HS-27A (cell line): ENCODE results near the gene VPS36.
A peak's percentile ranks its signal among the peaks of the same experiment; 100 is the strongest.
"Not testable (repeated sequence)": the region's sequence is repeated elsewhere in the genome, so short reads cannot be mapped to it uniquely, and the experiment has no call there.

Experiments
- DNase-seq: peaks from one replicate; pipeline ENCODE4 v3.0.0-alpha.2; 2012; ENCODE audit warnings: low read depth, missing footprints

Gene VPS36

DNA sequence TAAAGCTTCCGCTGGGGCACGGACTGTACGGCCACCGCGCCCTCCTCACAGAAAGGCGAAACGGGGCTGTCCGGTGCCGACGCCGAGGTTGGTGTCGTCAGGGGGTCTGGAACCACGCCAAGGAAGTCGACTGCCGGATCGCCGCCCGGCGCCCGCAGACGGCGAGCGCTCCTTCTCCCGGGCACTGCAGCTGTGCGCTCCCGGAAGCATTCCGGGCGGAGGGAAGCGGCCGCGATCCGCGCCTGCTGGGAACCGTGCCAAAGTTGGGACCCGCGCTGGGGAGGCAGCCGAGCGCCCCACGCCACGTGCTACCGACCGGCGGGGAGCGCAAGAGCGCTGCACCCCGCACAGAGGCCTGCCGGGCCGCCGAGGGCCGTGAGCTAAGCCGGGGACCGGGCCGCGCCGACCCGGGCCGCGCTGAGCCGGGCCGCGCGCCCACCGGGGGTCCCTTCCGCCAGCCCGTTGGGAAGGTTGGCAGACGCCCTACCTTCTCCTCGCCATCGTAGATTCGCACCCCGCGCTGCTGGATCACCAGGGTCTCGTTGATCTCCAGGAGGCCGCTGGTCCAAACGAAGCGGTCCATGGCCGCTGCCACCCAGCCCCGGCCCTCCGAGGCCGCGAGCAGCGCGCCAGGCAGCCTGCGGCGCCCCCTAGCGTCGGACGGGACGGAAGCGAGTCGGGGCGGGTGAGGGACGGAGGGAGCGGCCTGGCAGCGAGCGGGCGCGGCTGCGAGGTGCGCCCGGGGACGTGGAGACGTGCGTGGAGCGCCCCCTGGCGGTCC lies at the start of gene VPS36:
VPS36 (minus strand) TSS at position 623 of the 781 bp plus-strand sequence; CDS start at position 583, 40 bp downstream.
- peak; percentile 61 for DNase-seq

DNA sequence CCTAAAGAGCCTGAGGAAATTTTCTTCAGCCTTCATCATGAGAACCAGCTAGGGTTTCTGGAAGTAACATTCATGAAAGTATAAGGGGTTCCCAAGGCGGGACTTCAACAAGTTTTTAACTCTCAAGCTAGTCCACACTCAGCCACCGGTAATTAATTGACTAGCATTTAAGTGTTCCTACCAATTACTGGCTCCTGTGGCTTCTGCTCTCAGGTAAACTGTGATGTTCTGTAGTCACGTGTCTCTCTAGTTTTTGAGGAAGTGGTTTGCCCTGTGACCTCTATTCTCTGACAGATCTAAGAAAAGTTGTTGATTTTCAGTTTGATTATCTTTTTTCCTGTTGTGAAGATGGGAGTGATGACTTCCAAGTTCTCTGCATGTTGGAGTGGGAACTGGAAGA lies 47.5 kb upstream of the VPS36 start:
- not testable (repeated sequence) for DNase-seq

- not testable (repeated sequence) for DNase-seq
Measured at GRCh38 chr13:52494241-52494640, 43.8 kb upstream of the VPS36 start.

DNA sequence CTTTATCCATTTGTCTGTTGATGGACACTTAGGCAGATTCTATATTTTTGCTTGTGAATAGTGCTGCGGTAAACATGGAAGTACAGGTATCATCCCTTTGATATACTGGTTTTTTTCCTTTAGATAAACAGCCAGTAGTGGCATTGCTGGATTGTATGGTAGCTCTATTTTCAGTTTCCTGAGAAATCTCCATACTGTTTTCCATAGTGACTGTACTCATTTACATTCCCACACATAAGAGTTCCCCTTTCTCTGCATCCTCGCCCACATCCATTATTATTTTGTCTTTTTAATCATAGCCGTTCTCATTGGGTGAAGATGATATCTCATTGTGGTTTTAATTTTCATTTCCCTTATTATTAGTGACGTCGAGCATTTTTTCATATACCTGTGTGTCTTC lies 40.6 kb upstream of the VPS36 start:
- DNase-seq = not testable (repeated sequence)

DNA sequence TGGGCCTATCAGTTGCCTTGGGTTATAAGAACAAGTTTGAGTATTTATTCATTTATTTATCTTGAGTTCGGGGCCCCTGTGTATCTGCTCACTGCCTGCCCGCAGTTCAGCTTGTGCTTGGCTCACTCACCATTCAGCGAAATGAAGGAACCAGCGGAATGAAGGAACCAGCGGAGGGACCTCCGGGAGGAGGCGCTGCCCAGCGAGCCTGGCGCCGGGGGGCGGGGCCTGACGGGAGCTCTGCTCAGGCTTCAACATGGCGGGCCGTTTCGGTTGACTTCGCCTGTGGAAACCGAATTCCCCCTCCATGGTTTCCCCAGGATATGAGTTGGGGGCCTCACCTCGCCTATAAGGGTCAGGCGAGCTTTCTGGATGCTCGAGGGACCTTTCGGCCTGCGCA lies 38.3 kb upstream of the VPS36 start:
- DNase-seq = not testable (repeated sequence)

DNA sequence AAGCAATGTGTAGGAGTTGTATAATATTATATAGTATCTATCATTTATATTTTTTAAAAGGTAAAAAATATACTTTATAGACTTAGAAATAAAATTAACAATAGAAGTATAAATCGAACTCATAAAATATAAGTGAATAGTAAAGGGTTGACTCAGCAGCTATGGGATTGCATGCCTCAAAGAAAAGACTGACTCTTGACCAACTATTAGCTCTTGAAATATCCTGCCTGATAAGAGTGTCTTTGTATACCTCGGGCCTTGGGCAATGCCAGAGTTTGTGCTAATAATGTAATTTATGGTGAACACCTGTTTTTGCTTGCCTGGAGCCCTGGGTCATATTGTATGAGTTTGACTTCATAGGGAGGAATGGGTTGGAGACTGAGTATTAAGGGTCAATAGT lies 36.6 kb upstream of the VPS36 start:
- DNase-seq = not testable (repeated sequence)

GRCh38 chr13:52480677-52481428 lies 30.4 kb upstream of the VPS36 start:
- not testable (repeated sequence) for DNase-seq

DNA sequence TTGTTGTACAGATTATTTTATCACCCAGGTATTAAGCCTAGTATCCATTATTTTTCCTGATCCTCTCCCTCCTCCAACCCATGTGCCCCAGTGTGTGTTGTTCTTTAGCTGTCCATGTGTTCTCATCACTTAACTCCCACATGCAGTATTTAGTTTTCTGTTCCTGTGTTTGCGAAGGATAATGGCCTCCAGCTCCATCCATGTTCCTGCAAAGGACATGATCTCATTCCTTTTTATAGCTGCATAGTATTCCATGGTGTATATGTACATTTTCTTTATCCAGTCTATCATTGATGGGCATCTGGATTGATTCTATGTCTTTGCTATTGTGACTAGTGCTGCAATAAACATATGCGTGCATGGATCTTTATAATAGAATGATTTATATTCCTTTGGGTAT lies 18.1 kb upstream of the VPS36 start:
- not testable (repeated sequence) for DNase-seq

GRCh38 chr13:52463526-52463925 lies 13.1 kb upstream of the VPS36 start:
- no peak for DNase-seq

- no peak for DNase-seq
Measured at GRCh38 chr13:52461265-52461664, 10.8 kb upstream of the VPS36 start.

DNA sequence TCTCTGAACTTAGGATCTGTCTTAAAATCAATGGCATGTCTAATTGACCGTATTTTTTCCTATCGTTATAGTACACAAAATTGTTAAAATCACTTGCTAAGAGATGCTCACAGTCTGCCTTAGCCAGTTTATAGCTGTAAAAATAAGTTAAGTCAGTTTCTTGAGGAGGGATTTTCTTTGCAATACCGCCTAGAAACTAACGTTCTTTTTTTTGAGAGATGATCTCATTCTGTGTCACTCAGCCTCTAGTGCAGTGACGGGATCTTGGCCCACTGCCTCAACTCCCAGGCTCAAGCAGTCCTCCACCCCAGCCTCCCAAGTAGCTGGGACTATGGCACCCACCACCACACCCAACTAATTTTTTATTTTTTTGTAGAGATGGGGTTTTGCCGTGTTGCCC lies 9.2 kb upstream of the VPS36 start:
- no peak for DNase-seq

GRCh38 chr13:52455677-52456041 lies 5.2 kb upstream of the VPS36 start:
- DNase-seq = no peak

GRCh38 chr13:52454820-52455676 lies 4.6 kb upstream of the VPS36 start, which contains the start of gene CKAP2:
Gene CKAP2, plus strand, starts transcription at chr13:52455478. Its CDS starts 79 bp downstream, at chr13:52455557.
- peak; percentile 85 for DNase-seq

DNA sequence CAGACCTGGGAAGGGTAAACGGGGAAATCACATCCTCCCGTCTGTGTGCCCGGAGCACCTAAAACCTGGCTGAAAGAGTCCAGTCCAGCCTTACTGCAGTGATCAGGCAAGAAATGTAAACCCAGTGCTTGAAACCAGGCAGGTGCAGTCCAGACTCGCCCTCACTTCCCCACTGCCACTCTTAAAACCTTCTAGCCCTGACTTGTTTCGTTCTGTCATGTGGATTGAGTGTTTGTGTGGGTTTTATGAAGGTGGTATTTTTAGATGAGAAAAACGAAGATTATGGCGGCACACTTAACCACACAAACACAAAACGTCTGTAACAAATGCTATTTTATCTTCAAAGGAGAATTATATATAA lies 4.0 kb upstream of the VPS36 start:
- no peak for DNase-seq

DNA sequence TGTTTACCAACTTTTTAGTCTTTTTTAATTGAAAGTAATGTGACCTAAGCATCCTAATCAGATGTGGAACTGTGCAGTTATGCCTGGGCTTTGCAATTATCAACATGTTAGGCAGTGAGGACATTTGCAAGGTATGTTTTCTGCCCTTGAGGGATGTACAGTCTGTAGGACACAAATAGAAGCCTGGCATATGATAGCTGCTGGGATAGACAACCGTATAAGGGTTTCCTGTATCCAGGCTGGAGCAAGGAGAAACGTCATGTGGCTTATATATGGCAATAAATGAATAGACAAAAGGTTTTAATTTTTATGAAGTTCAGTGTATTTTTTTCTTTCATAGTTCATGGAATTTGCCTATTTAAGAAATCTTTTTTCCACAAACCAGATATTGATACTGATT lies 2.0 kb upstream of the VPS36 start:
- DNase-seq = no peak

- no peak for DNase-seq
Measured at GRCh38 chr13:52451135-52451804, 836 bp upstream of the VPS36 start.

- DNase-seq = no peak
Measured at GRCh38 chr13:52450793-52451116, 321 bp upstream of the VPS36 start.

GRCh38 chr13:52449331-52450011 lies 963 bp downstream of the VPS36 start:
- no peak for DNase-seq

GRCh38 chr13:52447815-52448552 lies 2.5 kb downstream of the VPS36 start:
- DNase-seq = no peak

DNA sequence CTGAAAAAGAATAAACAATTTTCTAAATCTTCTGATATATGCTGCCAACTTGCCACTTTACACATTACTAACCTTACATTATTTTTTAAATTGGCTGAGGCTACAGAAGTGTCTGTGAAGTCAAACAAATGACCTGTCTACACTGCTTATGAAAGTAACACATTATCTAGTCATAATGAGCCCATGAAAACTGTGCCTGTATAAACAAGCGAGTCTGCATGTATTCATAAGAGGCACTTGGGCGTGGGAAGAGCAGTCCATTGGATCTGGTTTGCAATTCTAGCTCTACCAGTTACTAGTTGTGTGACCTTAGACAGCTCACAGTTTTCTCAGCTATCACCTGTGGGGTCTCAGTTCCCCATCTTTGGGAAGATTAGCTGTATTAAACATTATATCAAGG lies 3.1 kb downstream of the VPS36 start:
- no peak for DNase-seq

- DNase-seq = no peak
Measured at GRCh38 chr13:52446265-52446664, 4.2 kb downstream of the VPS36 start.
